Endodermal cell (in vitro differentiated cells): ENCODE results near the gene APOBEC3G. TPM values are rescaled to one million over a fixed set of nuclear protein-coding genes. Genes with fewer than 3 reads are reported as not detected.
"Not testable (repeated sequence)": the region's sequence is repeated elsewhere in the genome, so short reads cannot be mapped to it uniquely, and the experiment has no call there.

Experiments used
- DNase-seq: peaks from one replicate; pipeline ENCODE4 v3.0.0-alpha.2; 2017
- H3K27ac ChIP-seq: 2 replicates; pipeline ENCODE4 v1.5.1; 2013; ENCODE audit warnings: mild to moderate bottlenecking, low read depth, low read length, moderate library complexity
- H3K27me3 ChIP-seq: 2 replicates; pipeline ENCODE4 v1.6.1; 2013; ENCODE audit warnings: mild to moderate bottlenecking, low read length, moderate library complexity; ENCODE audit not compliant: insufficient read depth, control insufficient read depth, poor library complexity, severe bottlenecking
- H3K36me3 ChIP-seq: 2 replicates; pipeline ENCODE4 v1.7.0; 2013; ENCODE audit warnings: mild to moderate bottlenecking, low read length, moderate library complexity; ENCODE audit not compliant: control insufficient read depth, insufficient read depth
- H3K4me1 ChIP-seq: one replicate; pipeline ENCODE4 v1.7.0; 2013; ENCODE audit warnings: low read length; ENCODE audit not compliant: control insufficient read depth, insufficient read depth
- H3K4me3 ChIP-seq: 2 replicates; pipeline ENCODE4 v1.5.1; 2013; ENCODE audit warnings: mild to moderate bottlenecking, low read length, moderate library complexity
- H3K9ac ChIP-seq: 2 replicates; pipeline ENCODE4 v1.6.1; 2013; ENCODE audit warnings: mild to moderate bottlenecking, low read length, moderate library complexity; ENCODE audit not compliant: poor library complexity, severe bottlenecking; ENCODE audit errors: extremely low read depth
- H3K9me3 ChIP-seq: 2 replicates; pipeline ENCODE4 v1.6.1; 2013; ENCODE audit warnings: mild to moderate bottlenecking, low read length, moderate library complexity; ENCODE audit not compliant: control insufficient read depth
- H3K27ac Mint-ChIP-seq: 2 replicates; pipeline ENCODE4 v1.8.0; 2020; ENCODE audit warnings: mixed read lengths
- H3K27me3 Mint-ChIP-seq: 2 replicates; pipeline ENCODE4 v1.8.0; 2021; ENCODE audit warnings: mild to moderate bottlenecking, mixed read lengths; ENCODE audit not compliant: insufficient read depth
- H3K36me3 Mint-ChIP-seq: 2 replicates; pipeline ENCODE4 v1.8.0; 2020; ENCODE audit warnings: low read depth, mixed read lengths
- H3K4me1 Mint-ChIP-seq: 2 replicates; pipeline ENCODE4 v1.8.0; 2020; ENCODE audit warnings: mixed read lengths
- H3K4me3 Mint-ChIP-seq: 2 replicates; pipeline ENCODE4 v1.8.0; 2020; ENCODE audit warnings: mild to moderate bottlenecking, moderate library complexity, mixed read lengths
- H3K9me3 Mint-ChIP-seq: 2 replicates; pipeline ENCODE4 v1.8.0; 2020; ENCODE audit warnings: mild to moderate bottlenecking, mixed read lengths
- WGBS, 2 experiments: methylation state at CpG; one replicate each; pipeline versions ENCODE4 v1.1.5 to v1.1.7; 2013; ENCODE audit warnings: missing lambda C conversion rate in 2 of 2, mixed read lengths in 1 of 2; ENCODE audit not compliant: insufficient coverage in 1 of 2, insufficient read length in 1 of 2; 5-methylcytosine and 5-hydroxymethylcytosine counted together
- total RNA-seq, 2 donors: library from RNA; stranded (reverse); fragmentation: NEBNext Ultra II Directional in 1 of 2; extraction: Animal tissue kit (Norgen Biotek cat#: 25700) in 1 of 2; gene quantifications; 2 replicates in 1 of 2; 3 replicates in 1 of 2; pipeline ENCODE4 v1.2.1, GENCODE V29; 2021
- TF ChIP-seq, protein P1 (sequence below): fragments of 200-600 bp; sonication (generic); conservative IDR thresholded peaks from 2 replicates; pipeline ENCODE4 v1.5.0; 2021; ENCODE audit warnings: antibody characterized with exemption, mild to moderate bottlenecking

Gene APOBEC3G
- total RNA-seq, 2 donors from 2014 or later: 8.7 to 19.7 TPM

DNA sequence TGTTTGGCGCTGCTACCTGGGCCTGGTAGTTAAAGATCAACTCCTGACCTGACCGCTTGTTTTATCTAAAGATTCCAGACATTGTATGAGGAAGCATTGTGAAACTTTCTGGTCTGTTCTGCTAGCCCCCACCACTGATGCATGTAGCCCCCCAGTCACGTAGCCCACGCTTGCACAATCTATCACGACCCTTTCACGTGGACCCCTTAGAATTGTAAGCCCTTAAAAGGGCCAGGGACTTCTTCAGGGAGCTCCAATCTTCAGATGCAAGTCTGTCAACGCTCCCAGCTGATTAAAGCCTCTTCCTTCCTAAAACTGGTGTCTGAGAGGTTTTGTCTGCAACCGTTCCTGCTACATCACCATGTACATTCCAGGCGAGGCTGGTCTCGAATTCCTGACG, 21.4 kb upstream of the APOBEC3G start:
- H3K4me1 Mint-ChIP-seq: peaks cover 4% of the 10 kb centered on the region
- Histone ChIP-seq H3K27ac (no peak overlapping the region), H3K9me3 (peaks cover 26% of the 10 kb centered on the region), H3K36me3 (no peaks in the 10 kb centered on the region), H3K4me1 (no peaks in the 10 kb centered on the region), H3K9ac (no peak overlapping the region), H3K27me3 (no peaks in the 10 kb centered on the region), H3K4me3 (peak overlapping the region; percentile 13)
- peaks cover 4% of the 10 kb centered on the region for H3K27me3 Mint-ChIP-seq
- peaks cover 5% of the 10 kb centered on the region for H3K36me3 Mint-ChIP-seq
- H3K27ac Mint-ChIP-seq: no peak overlapping the region
- TF ChIP-seq, protein P1, sequence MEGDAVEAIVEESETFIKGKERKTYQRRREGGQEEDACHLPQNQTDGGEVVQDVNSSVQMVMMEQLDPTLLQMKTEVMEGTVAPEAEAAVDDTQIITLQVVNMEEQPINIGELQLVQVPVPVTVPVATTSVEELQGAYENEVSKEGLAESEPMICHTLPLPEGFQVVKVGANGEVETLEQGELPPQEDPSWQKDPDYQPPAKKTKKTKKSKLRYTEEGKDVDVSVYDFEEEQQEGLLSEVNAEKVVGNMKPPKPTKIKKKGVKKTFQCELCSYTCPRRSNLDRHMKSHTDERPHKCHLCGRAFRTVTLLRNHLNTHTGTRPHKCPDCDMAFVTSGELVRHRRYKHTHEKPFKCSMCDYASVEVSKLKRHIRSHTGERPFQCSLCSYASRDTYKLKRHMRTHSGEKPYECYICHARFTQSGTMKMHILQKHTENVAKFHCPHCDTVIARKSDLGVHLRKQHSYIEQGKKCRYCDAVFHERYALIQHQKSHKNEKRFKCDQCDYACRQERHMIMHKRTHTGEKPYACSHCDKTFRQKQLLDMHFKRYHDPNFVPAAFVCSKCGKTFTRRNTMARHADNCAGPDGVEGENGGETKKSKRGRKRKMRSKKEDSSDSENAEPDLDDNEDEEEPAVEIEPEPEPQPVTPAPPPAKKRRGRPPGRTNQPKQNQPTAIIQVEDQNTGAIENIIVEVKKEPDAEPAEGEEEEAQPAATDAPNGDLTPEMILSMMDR: no peak
- peaks cover 4% of the 10 kb centered on the region for H3K9me3 Mint-ChIP-seq
- no peak overlapping the region for H3K4me3 Mint-ChIP-seq
- 96 to 97% methylated on average over 11 of the region's 11 CpGs for WGBS, 2 experiments
- DNase-seq: no peak

DNA sequence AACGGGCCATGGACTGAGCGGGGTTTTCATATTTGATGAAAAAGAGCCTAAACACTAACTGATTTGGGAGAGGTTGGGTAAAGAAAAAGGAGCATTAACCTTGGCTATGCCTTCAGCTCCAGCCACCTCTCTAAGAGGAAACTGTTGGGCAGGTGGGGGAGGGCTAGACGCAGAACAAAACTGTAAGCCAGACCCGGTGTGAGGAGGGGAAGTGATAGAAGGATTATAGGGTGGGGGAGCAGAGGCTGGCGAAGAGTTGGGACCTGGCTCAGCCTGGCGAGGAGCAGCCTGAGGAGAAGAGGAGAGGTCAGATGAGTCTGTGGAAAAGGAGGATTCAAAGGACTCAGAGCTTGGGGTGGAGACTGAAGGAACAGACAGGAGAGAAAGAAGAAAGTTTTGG, 15.8 kb upstream of the APOBEC3G start:
- H3K36me3 Mint-ChIP-seq, H3K27ac ChIP-seq, H3K4me1 Mint-ChIP-seq, H3K27me3 Mint-ChIP-seq, H3K4me1 ChIP-seq, H3K27me3 ChIP-seq, DNase-seq, H3K4me3 Mint-ChIP-seq, H3K9ac ChIP-seq, H3K9me3 ChIP-seq, H3K36me3 ChIP-seq, H3K9me3 Mint-ChIP-seq, H3K4me3 ChIP-seq, H3K27ac Mint-ChIP-seq: not testable (repeated sequence)
- WGBS, 2 experiments: 58 to 75% methylated on average over 3 to 6 of the region's 6 CpGs

DNA sequence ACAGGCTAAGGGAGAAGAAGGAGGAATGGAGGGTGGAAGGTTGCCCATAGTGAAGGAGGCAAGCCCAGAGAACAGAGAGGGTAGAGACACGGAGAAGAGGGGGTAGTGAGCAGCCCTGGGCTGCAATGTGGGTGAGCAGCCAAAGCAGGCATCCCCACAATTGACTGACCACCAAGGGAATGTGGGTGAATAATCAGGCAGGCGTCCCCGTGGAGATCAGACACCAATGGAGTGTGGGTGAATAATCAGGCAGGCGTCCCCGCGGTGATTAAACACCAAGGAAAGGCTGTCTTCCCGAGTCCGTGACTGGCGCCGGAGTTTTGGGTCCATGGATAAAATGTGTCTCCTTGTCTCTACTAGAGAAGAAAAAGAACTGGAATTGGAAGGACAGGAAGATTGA, 15.1 kb upstream of the APOBEC3G start:
- not testable (repeated sequence) for H3K27me3 ChIP-seq, H3K4me3 Mint-ChIP-seq, H3K36me3 Mint-ChIP-seq, H3K27me3 Mint-ChIP-seq, H3K4me1 ChIP-seq, DNase-seq, H3K4me1 Mint-ChIP-seq, H3K36me3 ChIP-seq, H3K9me3 ChIP-seq, H3K27ac ChIP-seq, H3K4me3 ChIP-seq, H3K9me3 Mint-ChIP-seq, H3K9ac ChIP-seq, H3K27ac Mint-ChIP-seq
- WGBS, 2 experiments: 88 to 92% methylated on average over 9 to 10 of the region's 10 CpGs

DNA sequence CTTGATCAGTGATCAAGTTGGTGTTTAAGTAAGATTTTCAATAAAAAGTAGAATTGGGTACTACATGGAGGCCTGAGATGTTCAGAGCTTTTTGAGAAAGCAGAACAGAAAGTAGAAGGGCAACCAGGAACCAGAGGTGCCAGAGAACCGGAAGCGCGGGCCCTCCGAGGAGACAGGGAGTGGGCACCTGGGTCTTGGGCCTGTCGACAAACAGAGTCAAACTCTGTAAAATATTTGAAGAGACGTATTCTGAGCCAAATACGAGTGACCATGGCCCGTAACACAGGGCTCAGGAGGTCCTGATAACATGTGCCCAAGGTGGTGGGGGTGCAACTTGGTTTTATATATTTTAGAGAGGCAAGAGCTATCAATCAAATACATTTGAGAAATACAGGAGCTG, 13.2 kb upstream of the APOBEC3G start:
- not testable (repeated sequence) for H3K4me1 ChIP-seq, H3K27ac Mint-ChIP-seq, H3K9me3 Mint-ChIP-seq, DNase-seq, H3K4me3 Mint-ChIP-seq, H3K27ac ChIP-seq, H3K4me3 ChIP-seq, H3K27me3 Mint-ChIP-seq, H3K36me3 Mint-ChIP-seq, H3K27me3 ChIP-seq, H3K9me3 ChIP-seq, H3K36me3 ChIP-seq, H3K9ac ChIP-seq, H3K4me1 Mint-ChIP-seq
- 92 to 100% methylated on average over 3 to 8 of the region's 8 CpGs for WGBS, 2 experiments

DNA sequence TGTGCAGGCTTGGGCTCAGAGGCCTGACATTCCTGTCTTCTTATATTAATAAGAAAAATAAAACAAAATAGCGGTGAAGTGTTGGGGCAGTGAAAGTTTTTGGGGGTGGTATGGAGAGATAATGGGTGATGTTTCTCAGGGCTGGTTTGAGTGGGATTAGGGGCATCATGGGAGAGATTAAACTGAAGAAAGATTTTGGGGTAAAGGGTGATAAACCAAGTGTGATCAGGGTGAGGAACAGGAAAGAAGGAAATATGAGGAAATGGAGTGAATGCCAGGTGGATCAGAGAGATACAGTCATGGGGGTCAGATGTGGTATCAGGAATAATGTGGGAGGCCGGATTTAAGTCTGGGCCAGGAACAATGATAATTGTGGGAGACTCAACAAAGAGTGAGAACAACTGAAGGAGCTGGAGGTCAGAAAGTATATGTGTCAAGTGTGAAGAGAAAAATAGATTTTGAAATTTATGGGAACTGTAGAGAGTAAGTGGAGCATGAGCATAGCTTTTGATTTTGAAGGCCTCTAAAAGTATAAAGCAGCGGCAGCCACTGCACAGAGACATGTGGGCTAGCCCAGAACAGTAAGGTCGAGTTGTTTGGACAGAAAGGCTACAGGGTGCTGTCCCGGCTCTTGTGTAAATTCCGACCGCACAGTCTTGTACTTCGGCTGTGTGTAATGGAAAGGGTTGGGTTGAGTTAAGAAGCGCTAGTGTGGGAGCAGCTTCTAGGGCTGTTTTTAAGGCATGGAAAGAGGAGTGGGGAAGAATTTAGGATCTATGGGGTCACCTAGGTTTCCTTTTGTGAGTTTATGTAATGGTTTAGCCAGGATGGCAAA, 10.4 kb upstream of the APOBEC3G start:
- not testable (repeated sequence) for H3K4me3 ChIP-seq, H3K9me3 Mint-ChIP-seq, H3K9me3 ChIP-seq, H3K27ac ChIP-seq, H3K36me3 ChIP-seq, H3K27me3 Mint-ChIP-seq, DNase-seq, H3K4me3 Mint-ChIP-seq, H3K27me3 ChIP-seq, H3K4me1 ChIP-seq, H3K4me1 Mint-ChIP-seq, H3K36me3 Mint-ChIP-seq, H3K27ac Mint-ChIP-seq, H3K9ac ChIP-seq
- WGBS, 2 experiments: 93 to 100% methylated on average over 2 to 9 of the region's 9 CpGs
